ENCODE results near the gene PARD6A. TPM values are rescaled to one million over a fixed set of nuclear protein-coding genes. Genes with fewer than 3 reads are reported as not detected.

The PARD6A gene
- total and polyA plus RNA-seq, 2 of the 13 experiments (the other 11 are each of a cell fraction or from before 2014, with no cell fraction given), result 3.5 to 4.3 TPM

DNA sequence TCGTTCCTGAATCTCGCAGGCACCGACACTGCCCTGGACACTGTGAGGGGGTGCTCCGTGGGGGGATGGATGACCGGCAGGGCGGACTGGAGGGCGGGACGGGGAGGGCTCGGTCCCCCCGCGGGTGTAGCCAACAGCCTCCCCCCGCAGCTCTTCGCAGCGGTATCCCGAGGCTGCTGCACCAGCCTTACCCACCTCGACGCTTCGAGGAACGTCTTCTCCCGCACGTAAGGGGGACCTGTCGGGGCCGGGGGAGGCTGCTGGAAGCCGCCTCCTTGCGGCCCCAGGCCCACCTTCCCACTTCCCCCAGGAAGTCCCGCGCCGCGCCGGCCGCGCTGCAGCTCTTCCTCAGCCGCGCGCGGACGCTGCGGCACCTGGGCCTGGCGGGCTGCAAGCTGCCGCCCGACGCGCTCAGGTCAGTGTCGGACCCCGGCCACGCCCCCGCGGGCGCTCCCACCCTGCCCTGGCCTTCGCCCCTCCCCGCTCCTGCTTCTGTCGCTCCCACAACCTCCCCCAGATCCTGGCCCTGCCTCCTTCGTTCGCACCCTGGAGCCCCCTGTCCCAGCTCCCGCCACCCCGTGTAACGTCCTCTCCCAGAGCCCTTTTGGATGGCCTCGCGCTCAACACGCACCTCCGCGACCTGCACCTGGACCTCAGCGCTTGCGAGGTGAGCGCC is 12.5 kb upstream of the PARD6A start (continued):
- TF ChIP-seq EZH2 (conservative IDR thresholded peaks at IDR 0.05; ENCODE audit: low read depth, low read length) (peak; percentile 86), ZBTB20 (CRISPR knock-in tag; IDR thresholded peaks at IDR 0.05; ENCODE audit: borderline replicate concordance, low read depth) (no peak), NR3C1 (CRISPR knock-in tag; IDR thresholded peaks at IDR 0.05) (no peak), AGO1 (IDR thresholded peaks at IDR 0.05; ENCODE audit: low read depth, low read length, poor library complexity, severe bottlenecking) (peak; percentile 11), ZFY (CRISPR knock-in tag; IDR thresholded peaks at IDR 0.05) (peak; percentile 30; the same call in 1 of the 2 replicates)
- TF ChIP-seq, protein P1, sequence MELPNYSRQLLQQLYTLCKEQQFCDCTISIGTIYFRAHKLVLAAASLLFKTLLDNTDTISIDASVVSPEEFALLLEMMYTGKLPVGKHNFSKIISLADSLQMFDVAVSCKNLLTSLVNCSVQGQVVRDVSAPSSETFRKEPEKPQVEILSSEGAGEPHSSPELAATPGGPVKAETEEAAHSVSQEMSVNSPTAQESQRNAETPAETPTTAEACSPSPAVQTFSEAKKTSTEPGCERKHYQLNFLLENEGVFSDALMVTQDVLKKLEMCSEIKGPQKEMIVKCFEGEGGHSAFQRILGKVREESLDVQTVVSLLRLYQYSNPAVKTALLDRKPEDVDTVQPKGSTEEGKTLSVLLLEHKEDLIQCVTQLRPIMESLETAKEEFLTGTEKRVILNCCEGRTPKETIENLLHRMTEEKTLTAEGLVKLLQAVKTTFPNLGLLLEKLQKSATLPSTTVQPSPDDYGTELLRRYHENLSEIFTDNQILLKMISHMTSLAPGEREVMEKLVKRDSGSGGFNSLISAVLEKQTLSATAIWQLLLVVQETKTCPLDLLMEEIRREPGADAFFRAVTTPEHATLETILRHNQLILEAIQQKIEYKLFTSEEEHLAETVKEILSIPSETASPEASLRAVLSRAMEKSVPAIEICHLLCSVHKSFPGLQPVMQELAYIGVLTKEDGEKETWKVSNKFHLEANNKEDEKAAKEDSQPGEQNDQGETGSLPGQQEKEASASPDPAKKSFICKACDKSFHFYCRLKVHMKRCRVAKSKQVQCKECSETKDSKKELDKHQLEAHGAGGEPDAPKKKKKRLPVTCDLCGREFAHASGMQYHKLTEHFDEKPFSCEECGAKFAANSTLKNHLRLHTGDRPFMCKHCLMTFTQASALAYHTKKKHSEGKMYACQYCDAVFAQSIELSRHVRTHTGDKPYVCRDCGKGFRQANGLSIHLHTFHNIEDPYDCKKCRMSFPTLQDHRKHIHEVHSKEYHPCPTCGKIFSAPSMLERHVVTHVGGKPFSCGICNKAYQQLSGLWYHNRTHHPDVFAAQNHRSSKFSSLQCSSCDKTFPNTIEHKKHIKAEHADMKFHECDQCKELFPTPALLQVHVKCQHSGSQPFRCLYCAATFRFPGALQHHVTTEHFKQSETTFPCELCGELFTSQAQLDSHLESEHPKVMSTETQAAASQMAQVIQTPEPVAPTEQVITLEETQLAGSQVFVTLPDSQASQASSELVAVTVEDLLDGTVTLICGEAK (IDR thresholded peaks at IDR 0.05), result no peak
- TF ChIP-seq, protein P1 (CRISPR knock-in tag; IDR thresholded peaks at IDR 0.05), result 0 out of 2 replicates have a peak, but pooled peaks have one; percentile 16

Data from HepG2 (cell line).